Erythroblast (primary cell): Measurements from ENCODE around the gene MAMDC2.

Source experiments
- GATA1 ChIP-seq: IDR thresholded peaks from 2 replicates; pipeline ENCODE4 v1.6.1; 2011; ENCODE audit warnings: low read depth, mild to moderate bottlenecking, control low read depth, low read length, moderate library complexity
- POLR2A ChIP-seq: IDR thresholded peaks from 2 replicates; pipeline ENCODE4 v1.6.1; 2011; ENCODE audit warnings: mild to moderate bottlenecking, low read length

DNA sequence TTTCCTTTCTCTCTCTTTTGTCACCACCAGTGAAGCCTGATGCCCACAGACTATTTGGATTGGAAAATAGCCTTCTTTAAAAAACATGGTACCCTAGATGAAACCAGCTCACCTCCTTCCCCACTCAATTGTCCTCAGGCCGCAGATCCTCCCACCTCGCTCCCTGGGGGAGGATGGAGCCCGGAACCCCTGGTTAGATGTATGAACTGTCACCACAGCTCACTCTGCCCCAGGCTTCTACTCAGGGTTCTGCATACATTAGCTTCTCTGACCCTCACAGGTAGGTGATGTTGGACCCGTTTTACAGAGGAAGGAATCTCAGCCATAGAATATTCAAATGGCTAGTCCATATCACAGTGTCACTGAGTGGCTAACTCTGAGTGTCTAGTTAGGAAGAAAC lies 1.8 kb downstream of the MAMDC2 start:
- TF ChIP-seq POLR2A: no peak
- TF ChIP-seq GATA1: no peak
